HepG2 (cell line): ENCODE results near the gene NEK6. TPM values are rescaled to one million over a fixed set of nuclear protein-coding genes. Genes with fewer than 3 reads are reported as not detected.
A peak's percentile ranks its signal among the peaks of the same experiment; 100 is the strongest.

Source experiments
- DNMT3B ChIP-seq: conservative IDR thresholded peaks from 2 replicates; pipeline ENCODE4 v1.6.1; 2016; ENCODE audit warnings: missing biosample characterization, control low read depth
- E2F2 ChIP-seq: sonication (generic); formaldehyde crosslinking; IDR thresholded peaks from 2 replicates; pipeline ENCODE4 v1.4.0; 2020; ENCODE audit warnings: missing genetic modification reagents, borderline replicate concordance
- FOSL2 ChIP-seq: sonication (generic); formaldehyde crosslinking; IDR thresholded peaks from 2 replicates; pipeline ENCODE4 v1.4.0; 2020; ENCODE audit warnings: missing genetic modification reagents
- HDAC2 ChIP-seq: sonication (generic); formaldehyde crosslinking; IDR thresholded peaks from 2 replicates; pipeline ENCODE4 v1.4.0; 2020; ENCODE audit warnings: missing genetic modification reagents
- HOXA9 ChIP-seq: sonication (generic); formaldehyde crosslinking; IDR thresholded peaks from 2 replicates; pipeline ENCODE4 v1.8.1; 2022; ENCODE audit warnings: missing genetic modification reagents, mild to moderate bottlenecking, moderate library complexity, borderline replicate concordance
- MAX ChIP-seq: IDR thresholded peaks from 2 replicates; pipeline ENCODE4 v1.6.1; 2012; ENCODE audit warnings: inconsistent platforms
- NFE2L1 ChIP-seq: sonication (generic); formaldehyde crosslinking; IDR thresholded peaks from 2 replicates; pipeline ENCODE4 v1.4.0; 2020; ENCODE audit warnings: missing genetic modification reagents, mild to moderate bottlenecking, borderline replicate concordance
- PAX8 ChIP-seq: sonication (generic); formaldehyde crosslinking; IDR thresholded peaks from 2 replicates; pipeline ENCODE4 v1.8.0; 2022; ENCODE audit warnings: mild to moderate bottlenecking, missing genetic modification reagents, borderline replicate concordance
- POLR2A ChIP-seq, 2 experiments: IDR thresholded peaks; 2 replicates each; pipeline ENCODE4 v1.6.1; 2011; ENCODE audit warnings: low read depth in 2 of 2, low read length in 2 of 2, mild to moderate bottlenecking in 1 of 2, moderate library complexity in 1 of 2; ENCODE audit not compliant: insufficient read depth in 1 of 2
- SRF ChIP-seq: IDR thresholded peaks from 2 replicates; pipeline ENCODE4 v1.6.1; 2011; ENCODE audit warnings: mild to moderate bottlenecking, low read depth, low read length, moderate library complexity
- ZBTB20 ChIP-seq: sonication (generic); formaldehyde crosslinking; IDR thresholded peaks from 2 replicates; pipeline ENCODE4 v1.8.1; 2023; ENCODE audit warnings: missing genetic modification reagents, low read depth, mild to moderate bottlenecking, borderline replicate concordance
- ZKSCAN8 ChIP-seq: IDR thresholded peaks from 2 replicates; pipeline ENCODE4 v1.6.1; 2016; ENCODE audit warnings: borderline replicate concordance, missing genetic modification reagents, missing compliant biosample characterization
- ZNF20 ChIP-seq: sonication (generic); formaldehyde crosslinking; IDR thresholded peaks from 2 replicates; pipeline ENCODE4 v1.4.0; 2020; ENCODE audit warnings: mild to moderate bottlenecking, moderate library complexity, missing genetic modification reagents
- ZNF441 ChIP-seq: sonication (generic); formaldehyde crosslinking; IDR thresholded peaks from 2 replicates; pipeline ENCODE4 v1.7.0; 2021; ENCODE audit warnings: missing genetic modification reagents, borderline replicate concordance
- ZNF710 ChIP-seq: sonication (generic); formaldehyde crosslinking; IDR thresholded peaks from 2 replicates; pipeline ENCODE4 v1.5.0; 2020; ENCODE audit warnings: mild to moderate bottlenecking, missing genetic modification reagents, borderline replicate concordance
- ZNF788 ChIP-seq: sonication (generic); formaldehyde crosslinking; IDR thresholded peaks from 2 replicates; pipeline ENCODE4 v1.5.0; 2020; ENCODE audit warnings: mild to moderate bottlenecking, missing genetic modification reagents, borderline replicate concordance
- ZNF792 ChIP-seq: IDR thresholded peaks from 2 replicates; pipeline ENCODE4 v1.6.1; 2016
- polyA plus RNA-seq, 8 experiments: library from polyadenylated mRNA; depleted of rRNA in 3 of 8; stranded (reverse) in 7 of 8; unstranded in 1 of 8; fragments of >200 nt; fragmentation: Illumina TruSeq in 4 of 8; extraction: Trizol in 4 of 8; gene quantifications; 2 replicates each; pipeline versions ENCODE4 v1.2.1 to v1.2.3, GENCODE V29; 2011 to 2016; ENCODE audit warnings: low read depth in 4 of 8, missing spikeins in 1 of 8, mixed read lengths in 1 of 8; ENCODE audit not compliant: insufficient read depth in 1 of 8
- total RNA-seq, 5 experiments: library from RNA; depleted of rRNA; stranded (reverse); fragments of >200 nt; fragmentation: Illumina TruSeq; extraction: Trizol; gene quantifications; 2 replicates each; pipeline ENCODE4 v1.2.3, GENCODE V29; 2016; ENCODE audit warnings: low read depth in 1 of 5
- TF ChIP-seq, protein P1 (sequence below): sonication (generic); formaldehyde crosslinking; IDR thresholded peaks from 2 replicates; pipeline ENCODE4 v1.8.0; 2022; ENCODE audit warnings: missing genetic modification reagents, low read depth, mild to moderate bottlenecking, borderline replicate concordance
- TF ChIP-seq, protein P2 (sequence below): IDR thresholded peaks from 2 replicates; pipeline ENCODE4 v1.6.1; 2018; ENCODE audit warnings: missing genetic modification reagents
- TF ChIP-seq, protein P3 (sequence below): sonication (generic); formaldehyde crosslinking; IDR thresholded peaks from 2 replicates; pipeline ENCODE4 v1.4.0; 2020; ENCODE audit warnings: missing genetic modification reagents, borderline replicate concordance

The NEK6 gene
- total and polyA plus RNA-seq, 2 of the 13 experiments (the other 11 are each of a cell fraction or from before 2014, with no cell fraction given) = 30.4 to 119 TPM

- TF ChIP-seq DNMT3B (CRISPR knock-in tag) (no peak), ZNF441 (CRISPR knock-in tag) (no peak), HOXA9 (CRISPR knock-in tag) (no peak), ZNF792 (no peak), ZBTB20 (no peak), E2F2 (CRISPR knock-in tag) (no peak), ZNF788 (no peak), ZKSCAN8 (CRISPR knock-in tag) (no peak), MAX (peak; percentile 67; the same call in 1 of the 2 replicates), HDAC2 (CRISPR knock-in tag) (peak; percentile 51; the same call in 1 of the 2 replicates), FOSL2 (CRISPR knock-in tag) (no peak), NFE2L1 (CRISPR knock-in tag) (no peak), ZNF20 (CRISPR knock-in tag) (no peak), SRF (no peak), PAX8 (CRISPR knock-in tag) (no peak), POLR2A (IDR thresholded peaks at IDR 0.05; ENCODE audit: insufficient read depth in 1 of 2, low read depth in 2 of 2, low read length in 2 of 2) (peak in 1 of 2 experiments; percentile 48; a peak in 3 of 4 replicates), ZNF710 (CRISPR knock-in tag) (no peak)
- TF ChIP-seq, protein P1, sequence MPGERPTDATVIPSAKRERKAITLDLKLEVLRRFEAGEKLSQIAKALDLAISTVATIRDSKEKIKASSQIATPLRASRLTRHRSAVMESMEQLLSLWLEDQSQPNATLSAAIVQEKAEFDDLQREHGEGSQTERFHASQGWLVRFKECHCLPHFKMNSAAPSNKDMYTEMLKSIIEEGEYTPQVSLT (CRISPR knock-in tag) = no peak
- TF ChIP-seq, protein P2, sequence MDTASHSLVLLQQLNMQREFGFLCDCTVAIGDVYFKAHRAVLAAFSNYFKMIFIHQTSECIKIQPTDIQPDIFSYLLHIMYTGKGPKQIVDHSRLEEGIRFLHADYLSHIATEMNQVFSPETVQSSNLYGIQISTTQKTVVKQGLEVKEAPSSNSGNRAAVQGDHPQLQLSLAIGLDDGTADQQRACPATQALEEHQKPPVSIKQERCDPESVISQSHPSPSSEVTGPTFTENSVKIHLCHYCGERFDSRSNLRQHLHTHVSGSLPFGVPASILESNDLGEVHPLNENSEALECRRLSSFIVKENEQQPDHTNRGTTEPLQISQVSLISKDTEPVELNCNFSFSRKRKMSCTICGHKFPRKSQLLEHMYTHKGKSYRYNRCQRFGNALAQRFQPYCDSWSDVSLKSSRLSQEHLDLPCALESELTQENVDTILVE (CRISPR knock-in tag) = no peak
- TF ChIP-seq, protein P3, sequence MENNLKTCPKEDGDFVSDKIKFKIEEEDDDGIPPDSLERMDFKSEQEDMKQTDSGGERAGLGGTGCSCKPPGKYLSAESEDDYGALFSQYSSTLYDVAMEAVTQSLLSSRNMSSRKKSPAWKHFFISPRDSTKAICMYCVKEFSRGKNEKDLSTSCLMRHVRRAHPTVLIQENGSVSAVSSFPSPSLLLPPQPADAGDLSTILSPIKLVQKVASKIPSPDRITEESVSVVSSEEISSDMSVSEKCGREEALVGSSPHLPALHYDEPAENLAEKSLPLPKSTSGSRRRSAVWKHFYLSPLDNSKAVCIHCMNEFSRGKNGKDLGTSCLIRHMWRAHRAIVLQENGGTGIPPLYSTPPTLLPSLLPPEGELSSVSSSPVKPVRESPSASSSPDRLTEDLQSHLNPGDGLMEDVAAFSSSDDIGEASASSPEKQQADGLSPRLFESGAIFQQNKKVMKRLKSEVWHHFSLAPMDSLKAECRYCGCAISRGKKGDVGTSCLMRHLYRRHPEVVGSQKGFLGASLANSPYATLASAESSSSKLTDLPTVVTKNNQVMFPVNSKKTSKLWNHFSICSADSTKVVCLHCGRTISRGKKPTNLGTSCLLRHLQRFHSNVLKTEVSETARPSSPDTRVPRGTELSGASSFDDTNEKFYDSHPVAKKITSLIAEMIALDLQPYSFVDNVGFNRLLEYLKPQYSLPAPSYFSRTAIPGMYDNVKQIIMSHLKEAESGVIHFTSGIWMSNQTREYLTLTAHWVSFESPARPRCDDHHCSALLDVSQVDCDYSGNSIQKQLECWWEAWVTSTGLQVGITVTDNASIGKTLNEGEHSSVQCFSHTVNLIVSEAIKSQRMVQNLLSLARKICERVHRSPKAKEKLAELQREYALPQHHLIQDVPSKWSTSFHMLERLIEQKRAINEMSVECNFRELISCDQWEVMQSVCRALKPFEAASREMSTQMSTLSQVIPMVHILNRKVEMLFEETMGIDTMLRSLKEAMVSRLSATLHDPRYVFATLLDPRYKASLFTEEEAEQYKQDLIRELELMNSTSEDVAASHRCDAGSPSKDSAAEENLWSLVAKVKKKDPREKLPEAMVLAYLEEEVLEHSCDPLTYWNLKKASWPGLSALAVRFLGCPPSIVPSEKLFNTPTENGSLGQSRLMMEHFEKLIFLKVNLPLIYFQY (CRISPR knock-in tag) = no peak
Observed at GRCh38 chr9:124350494-124351263, 92.9 kb downstream of the NEK6 start (continued).
